SH-SY5Y (cell line): ENCODE results near the gene HIKESHI.

Experiments
- GATA2 ChIP-seq: IDR thresholded peaks from 2 replicates; pipeline ENCODE4 v1.6.1; 2011; ENCODE audit warnings: mild to moderate bottlenecking, low read depth, low read length
- GATA3 ChIP-seq: IDR thresholded peaks from 2 replicates; pipeline ENCODE4 v1.6.1; 2011; ENCODE audit warnings: low read depth, mild to moderate bottlenecking, low read length, moderate library complexity

GRCh38 chr11:86313793-86314192, 11.8 kb downstream of the HIKESHI start:
- no peak for TF ChIP-seq GATA2
- TF ChIP-seq GATA3: no peak
